Thyroid gland (tissue), 4 donors: ENCODE data around the gene TFB2M. TPM values are rescaled to one million over a fixed set of nuclear protein-coding genes. Genes with fewer than 3 reads are reported as not detected.

Experiments
- DNase-seq, 2 donors: peaks; one replicate each; pipeline ENCODE4 v3.0.0-alpha.2; 2019
- H3K27ac ChIP-seq, 3 donors: fragments of 200-600 bp; sonication (generic); 1 replicate in 2 of 3; 2 replicates in 1 of 3; pipeline ENCODE4 v1.5.1; 2016 to 2019; ENCODE audit warnings: mild to moderate bottlenecking in 1 of 3, moderate library complexity in 1 of 3
- H3K27me3 ChIP-seq: fragments of 200-600 bp; sonication (generic); one replicate; pipeline ENCODE4 v1.5.1; 2019
- H3K36me3 ChIP-seq, 2 donors: fragments of 200-600 bp; sonication (generic); one replicate each; pipeline ENCODE4 v1.5.1; 2016 to 2019
- H3K4me1 ChIP-seq, 2 donors: fragments of 200-600 bp; sonication (generic); one replicate each; pipeline ENCODE4 v1.5.1; 2017 to 2019
- H3K4me3 ChIP-seq, 3 donors: fragments of 200-600 bp; sonication (generic); replicated peaks in 1 of 3; 1 replicate in 2 of 3; 2 replicates in 1 of 3; pipeline ENCODE4 v1.5.1; 2016; ENCODE audit warnings: mild to moderate bottlenecking in 1 of 3
- H3K9me3 ChIP-seq: fragments of 200-600 bp; sonication (generic); one replicate; pipeline ENCODE4 v1.5.1; 2017
- CTCF ChIP-seq, 6 experiments: fragments of 200-600 bp in 3 of 6; fragments of 450-650 bp in 3 of 6; sonication (generic) in 3 of 6; IDR thresholded peaks; one replicate each; pipeline ENCODE4 v1.5.1; 2016 to 2019; ENCODE audit warnings: antibody characterized with exemption in 6 of 6, mild to moderate bottlenecking in 2 of 6, inconsistent platforms in 1 of 6, moderate library complexity in 1 of 6
- POLR2A ChIP-seq, 2 donors: fragments of 450-650 bp; IDR thresholded peaks; one replicate each; pipeline ENCODE4 v1.6.1; 2017; ENCODE audit warnings: antibody characterized with exemption in 2 of 2, mild to moderate bottlenecking in 2 of 2, moderate library complexity in 1 of 2
- WGBS, 2 donors: methylation state at CpG; one replicate each; pipeline ENCODE4 v1.1.5; 2017; 5-methylcytosine and 5-hydroxymethylcytosine counted together
- intact Hi-C: fragments of 100-400 bp; cut with DNase I; formaldehyde crosslinking; loops from one replicate; pipeline ENCODE4 v1.15.1; 2023
- total RNA-seq, 4 donors: library from RNA; depleted of rRNA; stranded (reverse); fragments of >200 nt; gene quantifications; one replicate each; pipeline ENCODE4 v1.2.3, GENCODE V29; 2016

Gene TFB2M
- total RNA-seq, 4 donors from 2014 or later: 12.2 to 21.9 (median 15.9) TPM

GRCh38 chr1:246513041-246513440, 53.0 kb downstream of the TFB2M start:
- WGBS, 2 donors: 93 to 100% methylated on average over 2 to 3 of the region's 5 CpGs
- DNase-seq: no peak
- intact Hi-C loops: no loop called here
- H3K4me3 ChIP-seq: no peak overlapping the region
- H3K36me3 ChIP-seq: no peaks in the 10 kb centered on the region
- TF ChIP-seq POLR2A (IDR thresholded peaks at IDR 0.05) (no peak), CTCF (IDR thresholded peaks at IDR 0.05) (no peak)
- H3K27me3 ChIP-seq: no peaks in the 10 kb centered on the region
- H3K4me1 ChIP-seq: no peaks in the 10 kb centered on the region
- H3K27ac ChIP-seq: no peak overlapping the region
- H3K9me3 ChIP-seq: no peaks in the 10 kb centered on the region

- intact Hi-C loops: no loop called here
- 88 to 95% methylated on average over 5 to 7 of the region's 10 CpGs for WGBS, 2 donors
- Histone ChIP-seq H3K27me3 (no peaks in the 10 kb centered on the region), H3K4me1 (no peaks in the 10 kb centered on the region), H3K27ac (no peak overlapping the region), H3K36me3 (no peaks in the 10 kb centered on the region), H3K4me3 (no peak overlapping the region), H3K9me3 (no peaks in the 10 kb centered on the region)
- no peak for DNase-seq
- no peak for TF ChIP-seq POLR2A (IDR thresholded peaks at IDR 0.05)
- TF ChIP-seq CTCF (IDR thresholded peaks at IDR 0.05): no peak
Observed at GRCh38 chr1:246512635-246513034, 53.4 kb downstream of the TFB2M start.

GRCh38 chr1:246512230-246512629, 53.8 kb downstream of the TFB2M start:
- TF ChIP-seq CTCF (IDR thresholded peaks at IDR 0.05) (no peak), POLR2A (IDR thresholded peaks at IDR 0.05) (no peak)
- intact Hi-C loops: no loop called here
- Histone ChIP-seq H3K36me3 (no peaks in the 10 kb centered on the region), H3K4me1 (no peaks in the 10 kb centered on the region), H3K27me3 (no peaks in the 10 kb centered on the region), H3K9me3 (no peaks in the 10 kb centered on the region), H3K4me3 (no peak overlapping the region), H3K27ac (no peak overlapping the region)
- no peak for DNase-seq
- WGBS, 2 donors: 100% methylated on average over 1 to 4 of the region's 7 CpGs

- H3K9me3 ChIP-seq: no peaks in the 10 kb centered on the region
- no peak overlapping the region for H3K27ac ChIP-seq
- H3K4me1 ChIP-seq: peaks cover under 1 to 3% of the 10 kb centered on the region in 2 donors
- no peaks in the 10 kb centered on the region for H3K36me3 ChIP-seq
- H3K4me3 ChIP-seq: no peak overlapping the region
- 95 to 100% methylated on average over 3 to 7 of the region's 7 CpGs for WGBS, 2 donors
- TF ChIP-seq POLR2A (IDR thresholded peaks at IDR 0.05) (no peak), CTCF (IDR thresholded peaks at IDR 0.05) (no peak)
- no peak for DNase-seq
- H3K27me3 ChIP-seq: no peaks in the 10 kb centered on the region
- intact Hi-C loops: no loop called here
Observed at GRCh38 chr1:246511203-246511602, 54.9 kb downstream of the TFB2M start.

- Histone ChIP-seq H3K9me3 (no peaks in the 10 kb centered on the region), H3K27ac (no peak overlapping the region), H3K27me3 (no peaks in the 10 kb centered on the region), H3K4me1 (peaks cover 8% of the 10 kb centered on the region in 2 donors), H3K4me3 (no peak overlapping the region), H3K36me3 (no peaks in the 10 kb centered on the region)
- DNase-seq: no peak
- WGBS, 2 donors: 90 to 91% methylated on average over 2 to 4 of the region's 13 CpGs
- TF ChIP-seq CTCF (IDR thresholded peaks at IDR 0.05) (no peak), POLR2A (IDR thresholded peaks at IDR 0.05) (no peak)
- intact Hi-C loops: no loop called here
Observed at GRCh38 chr1:246510147-246511030, 55.7 kb downstream of the TFB2M start.
